NCI-H1092 treated with DMSO at 0.1 percent for 48 hours (cell line): ENCODE measurements around the gene SSR1.
"Not testable (repeated sequence)": the region's sequence is repeated elsewhere in the genome, so short reads cannot be mapped to it uniquely, and the experiment has no call there.

Experiments used
- DNase-seq: peaks from one replicate; lab custom pipeline; 2025; lab: John Stamatoyannopoulos, UW

SSR1 gene

DNA sequence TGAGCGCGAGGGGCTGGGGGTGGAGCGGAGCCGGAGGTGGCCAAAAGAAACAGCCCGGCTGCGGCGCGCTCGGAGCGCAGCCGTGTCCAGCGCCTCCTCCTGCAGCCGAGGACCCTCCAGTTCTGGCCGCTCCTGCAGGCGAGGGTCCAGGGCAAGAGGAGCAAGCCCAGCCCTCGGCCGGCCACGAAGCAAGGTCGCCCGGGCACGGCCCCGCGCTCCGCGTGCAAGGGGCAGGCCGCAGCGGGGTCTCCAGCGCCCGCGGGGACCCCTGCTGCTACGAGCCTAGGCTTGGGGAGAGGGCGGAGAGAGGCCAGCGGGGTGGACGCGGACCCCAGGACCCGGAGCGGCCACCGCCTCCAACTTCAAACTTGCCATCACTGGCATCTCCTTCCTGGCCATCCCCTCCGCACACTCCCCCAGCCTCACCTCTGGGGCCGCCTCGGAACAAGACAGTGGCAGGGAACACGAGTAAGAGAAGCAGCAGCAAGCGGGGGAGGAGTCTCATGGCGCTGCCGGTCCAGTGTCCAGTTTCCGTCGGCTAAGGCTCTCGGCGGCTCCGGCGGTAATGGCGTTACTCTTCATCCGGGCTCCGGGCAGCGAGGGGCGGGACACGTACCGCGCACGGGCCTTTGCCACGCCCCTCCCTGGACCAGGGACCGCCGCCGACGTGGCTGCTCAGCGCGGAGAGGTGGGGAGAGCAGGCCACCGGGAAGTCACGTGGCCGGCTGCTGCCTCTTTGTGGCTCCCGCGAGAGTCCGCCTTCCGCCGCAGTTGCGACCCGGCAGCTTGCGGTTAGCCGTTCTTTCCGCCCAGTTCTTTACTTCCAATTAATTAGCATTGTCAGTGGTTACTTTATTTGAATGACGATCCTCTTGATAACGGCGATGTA, at the start of gene SSR1:
TSS of gene SSR1 (minus strand) at position 584 of the 889 bp plus-strand sequence. CDS start at position 505, 79 bp downstream.
- DNase-seq = peak; percentile 87

DNA sequence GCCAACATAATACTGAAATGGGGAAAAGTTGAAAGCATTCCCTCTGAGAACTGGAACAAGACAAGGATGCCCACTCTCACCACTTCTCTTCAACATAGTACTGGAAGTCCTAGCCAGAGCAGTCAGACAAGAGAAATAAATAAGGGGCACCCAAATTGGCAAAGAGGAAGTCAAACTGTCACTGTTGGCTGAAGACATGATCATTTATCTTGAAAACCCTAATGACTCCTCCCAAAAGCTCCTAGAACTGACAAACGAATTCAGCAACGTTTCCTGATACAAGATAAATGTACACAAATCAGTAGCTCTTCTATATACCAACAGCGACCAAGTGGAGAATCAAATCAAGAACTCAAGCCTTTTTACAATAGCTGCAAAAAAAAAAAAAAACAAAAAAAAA, 38.9 kb upstream of the SSR1 start:
- not testable (repeated sequence) for DNase-seq

- DNase-seq = not testable (repeated sequence)
Observed at GRCh38 chr6:7350591-7350990, 37.6 kb upstream of the SSR1 start.

- not testable (repeated sequence) for DNase-seq
Observed at GRCh38 chr6:7347551-7347997, 34.6 kb upstream of the SSR1 start.

DNA sequence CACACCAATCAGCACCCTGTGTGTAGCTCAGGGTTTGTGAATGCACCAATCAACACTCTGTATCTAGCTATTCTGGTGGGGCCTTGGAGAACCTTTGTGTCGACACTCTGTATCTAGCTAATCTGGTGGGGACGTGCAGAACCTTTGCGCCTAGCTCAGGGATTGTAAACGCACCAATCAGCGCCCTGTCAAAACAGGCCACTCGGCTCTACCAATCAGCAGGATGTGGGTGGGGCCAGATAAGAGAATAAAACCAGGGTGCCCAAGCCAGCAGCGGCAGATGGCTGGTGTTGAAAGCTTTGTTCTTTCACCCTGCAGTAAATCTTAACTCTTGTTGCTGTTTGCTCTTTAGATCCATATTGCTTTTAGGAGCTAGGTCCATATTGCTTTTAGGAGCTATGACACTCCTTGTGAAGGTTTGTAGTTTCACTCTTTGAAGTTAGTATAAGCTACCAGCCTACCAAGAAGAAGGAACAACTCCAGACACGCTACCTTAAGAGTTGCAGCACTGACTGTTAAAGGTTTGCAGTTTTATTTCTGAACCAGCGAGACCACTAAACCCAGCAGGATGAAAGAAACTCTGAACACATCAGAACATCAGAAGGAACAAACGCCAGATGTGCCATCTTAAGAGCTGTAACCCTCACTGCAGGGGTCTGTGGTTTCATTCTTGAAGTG, 31.9 kb upstream of the SSR1 start:
- not testable (repeated sequence) for DNase-seq

DNA sequence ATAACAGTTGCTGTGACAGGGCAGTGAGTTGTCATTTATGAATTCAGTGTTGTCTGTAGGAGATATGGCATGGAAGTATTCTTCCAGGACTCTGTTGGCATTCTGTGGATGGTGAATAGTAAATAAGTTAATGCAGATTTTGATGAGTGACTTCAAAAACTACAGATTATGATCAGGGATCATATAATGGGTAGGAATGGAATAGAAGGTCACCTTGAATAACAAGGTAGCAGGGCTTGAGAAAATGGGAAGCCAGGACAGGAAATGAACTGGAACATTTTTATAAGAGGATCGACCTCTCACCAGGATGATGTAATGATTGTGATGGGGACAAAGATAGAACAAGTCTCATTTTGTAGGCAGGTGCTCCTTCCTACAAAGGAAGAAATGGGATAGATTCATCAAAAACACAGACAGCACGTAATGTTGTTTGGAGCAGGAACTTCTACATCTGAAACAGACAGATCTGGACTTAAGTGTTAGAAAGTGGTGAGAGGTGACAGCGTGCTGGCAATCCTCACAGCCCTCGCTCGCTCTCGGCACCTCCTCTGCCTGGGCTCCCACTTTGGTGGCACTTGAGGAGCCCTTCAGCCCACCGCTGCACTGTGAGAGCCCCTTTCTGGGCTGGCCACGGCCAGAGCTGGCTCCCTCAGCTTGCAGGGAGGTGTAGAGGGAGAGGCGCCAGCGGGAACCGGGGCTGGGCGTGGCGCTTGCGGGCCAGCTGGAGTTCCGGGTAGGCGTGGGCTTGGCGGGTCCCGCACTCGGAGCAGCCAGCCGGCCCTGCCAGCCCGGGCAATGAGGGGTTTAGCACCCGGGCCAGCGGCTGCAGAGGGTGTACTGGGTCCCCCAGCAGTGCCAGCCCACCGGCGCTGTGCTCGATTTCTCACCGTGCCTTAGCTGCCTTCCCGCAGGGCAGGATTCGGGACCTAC, 30.8 kb upstream of the SSR1 start:
- DNase-seq = no peak

DNA sequence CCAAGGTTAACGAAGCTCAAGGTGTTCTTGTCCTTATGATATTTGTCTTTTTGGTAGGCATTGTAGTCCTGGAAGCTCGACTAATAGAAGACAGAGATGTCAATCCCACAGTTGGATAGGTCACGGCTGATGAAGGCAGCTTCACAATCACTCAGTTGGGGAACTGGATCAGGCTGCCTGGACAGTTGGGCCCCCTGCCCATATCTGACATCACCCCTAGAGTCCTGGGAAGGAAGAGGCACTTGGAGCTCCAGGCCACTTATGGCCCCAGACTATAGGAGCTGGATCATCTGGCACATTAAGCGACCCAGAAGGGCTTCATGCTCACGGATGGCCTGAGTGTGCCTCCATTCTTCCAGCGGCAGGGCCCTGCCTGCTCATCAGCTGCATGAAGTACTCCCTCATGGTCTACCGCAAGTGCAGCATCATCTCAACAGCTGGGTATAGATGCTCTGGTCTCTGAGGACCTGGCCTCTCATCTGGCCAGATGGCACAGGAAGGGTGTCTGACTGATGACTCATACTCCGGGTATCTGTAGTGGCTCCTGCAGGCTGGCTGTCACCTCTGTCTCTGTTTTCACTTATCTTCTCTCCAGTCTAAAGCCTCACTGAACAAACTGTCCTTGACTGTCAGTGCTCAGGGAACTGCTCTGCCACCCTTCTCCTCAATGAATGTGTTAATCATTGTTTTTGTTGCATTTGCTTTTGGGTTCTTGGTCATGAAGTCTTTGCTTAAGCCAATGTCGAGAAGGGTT, 29.2 kb upstream of the SSR1 start:
- no peak for DNase-seq

DNA sequence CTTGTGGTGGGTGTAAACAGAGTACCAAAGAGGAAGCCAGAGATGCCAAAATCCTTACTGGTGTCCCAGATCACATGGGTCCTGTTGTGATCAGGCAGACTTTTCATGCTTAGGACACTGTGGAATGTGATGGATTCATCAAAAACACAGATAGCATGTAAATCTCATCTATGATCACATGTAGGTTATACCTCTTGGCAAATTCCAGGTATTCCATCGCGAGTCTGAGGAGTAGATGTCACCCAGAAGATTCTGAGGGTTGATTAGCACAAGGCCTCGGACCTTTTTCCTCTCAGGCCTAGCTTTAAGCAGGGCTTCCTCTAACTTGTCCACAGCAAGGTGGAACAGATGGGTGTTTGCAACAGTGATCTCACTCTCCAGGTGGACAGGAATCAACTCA, 28.3 kb upstream of the SSR1 start:
- DNase-seq = no peak

DNA sequence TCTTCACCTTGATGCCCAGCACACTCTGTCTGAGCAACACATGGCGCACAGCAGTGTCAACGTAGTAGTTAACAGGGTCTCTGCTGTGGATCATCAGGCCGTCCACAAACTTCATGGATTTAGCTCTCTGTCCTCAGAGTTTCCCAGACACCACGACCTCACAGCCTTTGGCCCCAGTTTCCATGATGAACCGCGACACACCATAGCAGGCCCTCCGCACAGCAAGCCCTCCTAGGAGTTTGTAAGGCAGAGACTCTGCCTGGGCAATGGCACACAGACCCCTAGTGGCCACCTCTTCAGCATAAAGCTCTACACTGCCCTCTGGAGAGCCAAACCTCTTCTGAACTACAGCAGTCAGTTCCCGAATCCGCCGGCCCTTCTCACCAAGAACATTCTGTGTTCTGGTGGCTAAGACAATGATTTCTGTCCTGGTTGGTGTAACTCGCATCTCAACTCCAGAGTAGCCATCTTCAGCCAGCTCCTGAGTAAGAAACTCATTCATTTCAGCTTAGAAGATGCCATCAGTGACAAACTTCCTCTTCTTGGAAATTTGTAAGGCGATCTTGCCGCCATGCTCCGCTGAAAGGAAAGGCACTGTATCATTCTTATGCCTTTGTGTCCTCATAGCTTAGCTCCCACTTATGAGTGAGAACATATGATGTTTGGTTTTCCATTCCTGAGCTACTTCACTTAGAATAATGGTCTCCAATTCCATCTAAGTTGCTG, 26.2 kb upstream of the SSR1 start:
- DNase-seq = not testable (repeated sequence)

DNA sequence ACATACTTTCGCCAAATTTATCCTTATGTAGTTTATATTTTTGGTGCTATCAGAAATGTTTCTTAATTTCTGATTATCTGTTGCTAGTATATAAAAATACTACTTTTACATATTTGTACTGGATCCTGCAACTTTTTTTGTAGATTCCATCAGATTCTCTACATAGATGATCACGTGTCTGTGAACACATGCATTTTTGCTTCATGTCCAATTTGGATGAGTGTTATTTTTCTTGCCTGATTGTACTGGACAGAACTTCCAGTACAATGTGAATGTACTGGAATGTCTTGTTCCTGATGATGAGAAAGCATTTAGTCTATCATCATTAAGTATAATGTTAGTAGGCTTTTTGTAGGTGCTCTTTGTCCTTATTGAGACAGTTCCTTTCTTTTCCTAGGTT, 25.0 kb upstream of the SSR1 start:
- DNase-seq = no peak

GRCh38 chr6:7335519-7335918, 22.5 kb upstream of the SSR1 start:
- DNase-seq = no peak

- DNase-seq = no peak
Observed at GRCh38 chr6:7334685-7335084, 21.7 kb upstream of the SSR1 start.

DNA sequence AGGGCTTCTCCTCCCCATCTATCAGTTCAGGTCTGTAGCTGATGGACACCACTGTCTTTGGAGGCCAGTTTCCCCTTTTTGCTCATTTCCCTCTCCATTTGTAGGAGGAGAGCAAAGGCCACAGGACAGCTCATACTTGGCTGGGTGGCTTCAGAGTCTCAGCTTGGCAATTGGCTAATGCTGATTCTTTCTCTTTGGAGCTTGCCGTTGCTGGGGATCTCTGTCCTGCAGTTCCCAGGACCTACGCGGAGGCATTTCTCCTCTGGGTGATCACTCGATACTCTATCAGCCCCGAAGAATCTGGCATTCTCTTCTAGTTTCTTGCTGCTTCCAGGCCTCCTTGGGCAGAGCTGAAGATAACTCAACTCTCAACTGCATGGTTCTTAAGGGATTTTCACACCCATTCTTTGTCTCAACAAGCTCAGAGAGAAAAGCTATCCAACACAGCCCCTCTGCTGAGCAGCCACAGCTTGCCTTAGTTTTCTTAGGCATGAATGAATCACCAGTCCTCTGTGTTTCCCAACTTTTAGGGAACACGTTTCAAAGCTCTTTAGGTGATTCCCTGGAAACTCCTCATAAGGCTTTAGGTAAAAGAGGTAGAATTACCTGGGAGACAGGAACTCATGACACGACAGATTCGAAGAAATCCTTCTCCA, 19.2 kb upstream of the SSR1 start:
- DNase-seq = no peak

DNA sequence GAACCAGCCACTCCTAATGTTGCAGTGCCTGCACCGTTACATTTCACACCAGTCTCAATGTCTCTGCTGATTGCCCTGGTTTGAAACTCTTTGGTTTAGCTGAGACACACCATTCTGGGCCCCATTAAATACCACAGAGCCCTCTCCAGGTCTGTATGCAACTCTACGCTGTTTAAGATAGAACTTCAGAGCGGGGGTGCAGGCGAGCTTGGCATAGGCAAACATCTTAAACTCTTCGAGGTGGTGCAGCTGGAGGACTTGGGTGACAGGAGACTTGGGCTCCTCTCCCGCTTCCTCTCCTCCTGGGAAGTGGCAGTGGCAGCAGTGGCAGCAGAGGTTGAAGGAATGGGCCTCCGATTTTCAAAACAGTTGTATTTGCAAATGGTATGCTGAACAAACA, 18.5 kb upstream of the SSR1 start:
- DNase-seq = no peak

- DNase-seq = no peak
Observed at GRCh38 chr6:7328243-7328642, 15.2 kb upstream of the SSR1 start.

GRCh38 chr6:7325750-7326149, 12.8 kb upstream of the SSR1 start:
- DNase-seq = no peak

GRCh38 chr6:7324520-7324919, 11.5 kb upstream of the SSR1 start:
- DNase-seq = no peak

GRCh38 chr6:7323074-7323473, 10.1 kb upstream of the SSR1 start:
- DNase-seq = no peak

- DNase-seq = not testable (repeated sequence)
Observed at GRCh38 chr6:7321866-7322265, 8.9 kb upstream of the SSR1 start.

GRCh38 chr6:7319406-7319805, 6.4 kb upstream of the SSR1 start:
- DNase-seq = not testable (repeated sequence)
